Coronary artery (tissue), 2 donors: Measurements from ENCODE around the gene COIL.

Experiments
- DNase-seq: peaks from one replicate; pipeline ENCODE4 v3.0.0-alpha.2; 2017; ENCODE audit warnings: low spot score
- H3K27ac ChIP-seq, 2 donors: fragments of 200-600 bp; sonication (generic); one replicate each; pipeline ENCODE4 v1.5.1; 2016 to 2019
- H3K4me3 ChIP-seq: fragments of 200-600 bp; sonication (generic); 2 replicates; pipeline ENCODE4 v1.5.1; 2016; ENCODE audit warnings: mild to moderate bottlenecking, moderate library complexity
- CTCF ChIP-seq: fragments of 200-600 bp; sonication (generic); IDR thresholded peaks from one replicate; pipeline ENCODE4 v1.5.1; 2019; ENCODE audit warnings: antibody characterized with exemption

The COIL gene

GRCh38 chr17:56926270-56926669 lies 34.6 kb downstream of the COIL start:
- H3K27ac ChIP-seq, result no peak overlapping the region
- DNase-seq, result no peak
- no peak overlapping the region for H3K4me3 ChIP-seq
- TF ChIP-seq CTCF, result no peak

GRCh38 chr17:56925088-56925487 lies 35.8 kb downstream of the COIL start:
- no peak overlapping the region for H3K27ac ChIP-seq
- DNase-seq, result no peak
- no peak overlapping the region for H3K4me3 ChIP-seq
- no peak for TF ChIP-seq CTCF

- no peak overlapping the region for H3K4me3 ChIP-seq
- H3K27ac ChIP-seq, result no peak overlapping the region
- no peak for DNase-seq
- TF ChIP-seq CTCF, result no peak
Measured at GRCh38 chr17:56919717-56920116, 41.1 kb downstream of the COIL start.

- no peak overlapping the region for H3K27ac ChIP-seq
- DNase-seq, result no peak
- TF ChIP-seq CTCF, result no peak
- no peak overlapping the region for H3K4me3 ChIP-seq
Measured at GRCh38 chr17:56918916-56919315, 41.9 kb downstream of the COIL start.

GRCh38 chr17:56917559-56918296 lies 43.1 kb downstream of the COIL start:
- no peak for TF ChIP-seq CTCF
- H3K4me3 ChIP-seq, result no peak overlapping the region

GRCh38 chr17:56914581-56915273 lies 46.1 kb downstream of the COIL start:
- DNase-seq, result no peak
- H3K4me3 ChIP-seq, result peak overlapping the region; percentile 94
- no peak for TF ChIP-seq CTCF
- H3K27ac ChIP-seq, result peak overlapping the region; percentile 83 to 90

More at GRCh38 chr17:56917559-56918296, 43.1 kb downstream of the COIL start:
- DNase-seq, result no peak
- H3K27ac ChIP-seq, result no peak overlapping the region
